Measurements from ENCODE around the gene USP32. TPM values are rescaled to one million over a fixed set of nuclear protein-coding genes. Genes with fewer than 3 reads are reported as not detected.

Gene USP32
- total and polyA plus RNA-seq, 10 of the 15 experiments (the other 5 are each of a cell fraction or from before 2014, with no cell fraction given) = 7.8 to 37.3 (median 25.5) TPM

GRCh38 chr17:60260540-60260939, 131.4 kb downstream of the USP32 start (continued):
- no peak for TF ChIP-seq E2F8 (IDR thresholded peaks at IDR 0.05; ENCODE audit: low read depth, partially characterized antibody)
- TF ChIP-seq TBL1XR1 (IDR thresholded peaks at IDR 0.05; ENCODE audit: low read depth, low read length) = no peak
- TF ChIP-seq SREBF1 (IDR thresholded peaks at IDR 0.05; ENCODE audit: low read length) = no peak
- TF ChIP-seq NFYB (IDR thresholded peaks at IDR 0.05; ENCODE audit: insufficient read depth, low read depth, low read length) = no peak
- TF ChIP-seq ZSCAN29 (IDR thresholded peaks at IDR 0.05) = no peak
- no peak for TF ChIP-seq SP1 (IDR thresholded peaks at IDR 0.05; ENCODE audit: low read depth, low read length)
- no peak for TF ChIP-seq FOS (IDR thresholded peaks at IDR 0.05; ENCODE audit: borderline replicate concordance, extremely low read depth, insufficient read length)

- Histone ChIP-seq H2AFZ (ENCODE audit: control insufficient read depth, low read depth, low read length) (no peak overlapping the region), H3K4me3 (no peak overlapping the region), H3K9ac (ENCODE audit: control insufficient read depth, insufficient read depth, low read length) (no peak overlapping the region), H3K4me2 (ENCODE audit: control insufficient read depth, insufficient read depth) (no peak overlapping the region), H3K27ac (ENCODE audit: control insufficient read depth, insufficient read depth) (no peak overlapping the region), H3K9me3 (replicated peaks; ENCODE audit: control insufficient read depth, insufficient read depth, low read length) (no peaks in the 10 kb centered on the region), H3K36me3 (ENCODE audit: control insufficient read depth in 2 of 2, insufficient read depth in 2 of 2, low read length in 1 of 2) (peaks cover 0 to 7% of the 10 kb centered on the region in 2 experiments; a peak in 2 of 4 replicates), H3K4me1 (ENCODE audit: control insufficient read depth, insufficient read depth, low read length) (no peaks in the 10 kb centered on the region), H3K27me3 (replicated peaks in 1 of 2; ENCODE audit: control insufficient read depth in 2 of 2, insufficient read depth in 2 of 2, low read length in 1 of 2) (no peaks in the 10 kb centered on the region), H4K20me1 (ENCODE audit: control insufficient read depth, insufficient read depth) (no peaks in the 10 kb centered on the region), H3K79me2 (ENCODE audit: control insufficient read depth, insufficient read depth, low read length) (no peaks in the 10 kb centered on the region)
- 98% methylated on average over 3 of the region's 3 CpGs for WGBS (ENCODE audit: insufficient coverage, insufficient replicate concordance, low lambda C conversion rate, missing lambda C conversion rate)
- SMC1A ChIA-PET (ENCODE audit: uncharacterized antibody, unreplicated experiment) = interaction anchor here (1.1 to 1.3 kb wide), 3 partner anchors 12 to 144 kb away, joined by 3 read pairs; no protein-coding TSS in a partner anchor
- TF ChIP-seq HDAC2 (IDR thresholded peaks at IDR 0.05) (no peak), TCF3 (IDR thresholded peaks at IDR 0.05; ENCODE audit: borderline replicate concordance, insufficient read depth, low read depth, low read length) (no peak), RAD21 (IDR thresholded peaks at IDR 0.05; ENCODE audit: insufficient read depth, low read depth, low read length) (no peak), ZSCAN29 (IDR thresholded peaks at IDR 0.05) (no peak), BRCA1 (IDR thresholded peaks at IDR 0.05; ENCODE audit: low read depth, low read length) (no peak), KAT2A (conservative IDR thresholded peaks at IDR 0.05; ENCODE audit: control insufficient read depth, low read depth, low read length) (no peak), CHD2 (IDR thresholded peaks at IDR 0.05; ENCODE audit: borderline replicate concordance, low read depth, low read length) (no peak)
- BruUV-seq (replicated peaks) = no TSS peak
- POLR2A ChIA-PET = no interaction called here
- FAIRE-seq = no peak
- intact Hi-C loops (cut with micrococcal nuclease; ENCODE audit: unreplicated experiment) = no loop called here
- RAD21 ChIA-PET (ENCODE audit: unreplicated experiment) = no interaction called here
- ATAC-seq = no peak
- in situ Hi-C loops (cut with MboI) = no loop called here
- DNase-seq (ENCODE audit: low read depth, low spot score) = no peak
- CTCF ChIA-PET = interaction anchor here (1.2 kb wide), 1 partner anchor 27 kb away, joined by 3 read pairs; no protein-coding TSS in a partner anchor
Observed at GRCh38 chr17:60258313-60258712, 133.6 kb downstream of the USP32 start.

Measured in GM12878 (cell line).